ENCODE measurements around the gene CCDC88A. TPM values are rescaled to one million over a fixed set of nuclear protein-coding genes. Genes with fewer than 3 reads are reported as not detected.
"Not testable (repeated sequence)": the region's sequence is repeated elsewhere in the genome, so short reads cannot be mapped to it uniquely, and the experiment has no call there.

Gene CCDC88A
- total and polyA plus RNA-seq, 2 experiments from 2014 or later: 12.2 to 31.0 TPM

DNA sequence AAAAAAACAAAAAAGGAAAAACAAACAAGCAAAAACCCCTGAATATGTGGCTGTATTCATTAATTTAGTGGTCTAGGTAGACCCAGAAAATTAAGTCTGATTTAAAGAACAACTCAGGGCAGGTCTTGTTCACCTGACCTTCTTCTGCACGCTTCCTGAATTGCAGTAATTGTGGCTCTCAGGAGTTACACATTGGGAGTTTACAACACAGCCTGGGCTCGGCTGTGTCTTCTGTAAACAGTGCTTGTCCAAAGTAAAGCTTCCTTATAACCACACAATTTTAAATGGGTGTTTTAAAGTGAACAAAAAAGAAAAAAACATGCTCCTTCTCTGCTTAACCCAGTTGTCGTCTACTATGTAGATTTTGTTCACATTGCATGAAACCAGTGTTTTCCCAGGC lies 142.3 kb downstream of the CCDC88A start:
- no peaks in the 10 kb centered on the region for H3K79me2 ChIP-seq
- WGBS (ENCODE audit: low lambda C conversion rate, missing lambda C conversion rate): 63% methylated on average over 3 of the region's 3 CpGs
- peak overlapping the region; percentile 28 for H3K4me2 ChIP-seq
- H3K27me3 ChIP-seq: no peaks in the 10 kb centered on the region
- H3K9me3 ChIP-seq (ENCODE audit: low read depth): no peaks in the 10 kb centered on the region
- H4K20me1 ChIP-seq (ENCODE audit: insufficient read depth, poor library complexity, severe bottlenecking): no peaks in the 10 kb centered on the region
- DNase-seq (ENCODE audit: low spot score): no peak
- no peak overlapping the region for H3K27ac ChIP-seq
- H3K4me3 ChIP-seq: no peak overlapping the region
- no peaks in the 10 kb centered on the region for H3K9me2 ChIP-seq (replicated peaks; ENCODE audit: insufficient read depth)
- peak overlapping the region; percentile 19 for H2AFZ ChIP-seq
- H3K4me1 ChIP-seq (ENCODE audit: insufficient read depth): peaks cover 7% of the 10 kb centered on the region
- TF ChIP-seq EZH2phosphoT487 (IDR thresholded peaks at IDR 0.05; ENCODE audit: low read depth, severe bottlenecking, unreplicated experiment) (no peak), EZH2 (IDR thresholded peaks at IDR 0.05; ENCODE audit: borderline replicate concordance) (no peak), CTCF (IDR thresholded peaks at IDR 0.05; ENCODE audit: poor library complexity) (no peak)
- H3K36me3 ChIP-seq (replicated peaks; ENCODE audit: insufficient read depth, low read depth): no peaks in the 10 kb centered on the region

- not testable (repeated sequence) for DNase-seq (ENCODE audit: low spot score); H3K4me2 ChIP-seq; H3K79me2 ChIP-seq; H3K27ac ChIP-seq; H3K4me1 ChIP-seq (ENCODE audit: insufficient read depth); H3K4me3 ChIP-seq; H2AFZ ChIP-seq; H3K27me3 ChIP-seq; H3K36me3 ChIP-seq (replicated peaks; ENCODE audit: insufficient read depth, low read depth); H3K9me3 ChIP-seq (ENCODE audit: low read depth); H3K9me2 ChIP-seq (replicated peaks; ENCODE audit: insufficient read depth); H4K20me1 ChIP-seq (ENCODE audit: insufficient read depth, poor library complexity, severe bottlenecking)
- WGBS (ENCODE audit: low lambda C conversion rate, missing lambda C conversion rate): 91% methylated on average over 2 of the region's 2 CpGs
Observed at GRCh38 chr2:55274346-55274745, 145.3 kb downstream of the CCDC88A start.

GRCh38 chr2:55269645-55269990 lies 150.0 kb downstream of the CCDC88A start:
- DNase-seq (ENCODE audit: low spot score): no peak
- 71% methylated on average over 7 of the region's 7 CpGs for WGBS (ENCODE audit: low lambda C conversion rate, missing lambda C conversion rate)
- Histone ChIP-seq H4K20me1 (ENCODE audit: insufficient read depth, poor library complexity, severe bottlenecking) (no peaks in the 10 kb centered on the region), H3K4me2 (peak overlapping the region; percentile 90), H3K4me3 (peak overlapping the region; percentile 73), H3K27me3 (no peaks in the 10 kb centered on the region), H2AFZ (peak overlapping the region; percentile 98), H3K4me1 (ENCODE audit: insufficient read depth) (peaks cover 9% of the 10 kb centered on the region), H3K9me3 (ENCODE audit: low read depth) (no peaks in the 10 kb centered on the region), H3K9me2 (replicated peaks; ENCODE audit: insufficient read depth) (no peaks in the 10 kb centered on the region), H3K36me3 (replicated peaks; ENCODE audit: insufficient read depth, low read depth) (no peaks in the 10 kb centered on the region), H3K27ac (peak overlapping the region; percentile 90), H3K79me2 (peaks cover 14% of the 10 kb centered on the region)
- TF ChIP-seq CTCF (IDR thresholded peaks at IDR 0.05; ENCODE audit: poor library complexity) (no peak), EZH2 (IDR thresholded peaks at IDR 0.05; ENCODE audit: borderline replicate concordance) (no peak), EZH2phosphoT487 (IDR thresholded peaks at IDR 0.05; ENCODE audit: low read depth, severe bottlenecking, unreplicated experiment) (no peak)

DNA sequence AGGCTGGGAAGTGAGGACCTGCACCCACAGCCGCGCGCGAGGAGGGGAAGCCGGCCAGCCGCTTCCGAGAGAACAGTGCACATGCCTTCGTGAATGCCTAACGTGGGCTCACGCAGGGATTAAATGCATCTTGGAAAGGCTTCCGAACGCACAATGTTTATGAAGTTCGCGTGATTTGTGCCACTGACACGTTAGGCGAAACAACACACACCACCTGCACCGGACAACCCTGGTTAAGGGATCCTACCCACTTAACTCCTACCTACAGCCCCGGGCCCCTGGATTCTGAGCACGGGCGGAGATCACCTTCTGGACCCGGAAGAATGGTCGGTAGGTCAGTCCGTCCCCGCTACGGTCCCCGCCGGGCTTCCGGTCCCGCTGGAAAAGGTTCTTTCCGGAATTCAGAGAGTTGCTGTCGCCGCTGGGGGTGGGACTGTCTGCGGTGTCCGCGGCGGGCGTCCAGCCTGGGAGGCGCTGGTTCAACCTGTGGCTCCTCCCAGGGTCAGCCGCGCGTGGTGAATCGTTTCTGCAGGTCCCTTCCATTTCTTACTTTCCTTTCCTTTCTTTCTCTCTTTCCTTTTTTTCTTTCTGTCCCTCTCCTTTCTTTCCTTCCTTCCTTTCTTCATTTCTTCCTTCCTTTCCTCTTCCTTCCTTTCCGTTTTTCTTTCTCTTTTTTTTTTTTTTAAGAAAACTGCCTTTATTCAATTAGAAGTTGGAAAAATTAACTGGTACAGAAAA lies 150.6 kb downstream of the CCDC88A start, which contains the start of gene MTIF2:
Gene MTIF2, minus strand, starts transcription at position 325 of the 738 bp plus-strand sequence. CDS start 5,373 bp downstream, outside the sequence.
- Histone ChIP-seq H3K4me3 (peak within 1 kb of the TSS; percentile 73), H3K4me2 (peak within 1 kb of the TSS; percentile 90), H3K79me2 (peaks cover 14% of the 10 kb centered on the region), H3K36me3 (replicated peaks; ENCODE audit: insufficient read depth, low read depth) (no peaks in the 10 kb centered on the region), H2AFZ (peak within 1 kb of the TSS; percentile 98), H3K27me3 (no peaks in the 10 kb centered on the region), H3K9me3 (ENCODE audit: low read depth) (no peaks in the 10 kb centered on the region), H4K20me1 (ENCODE audit: insufficient read depth, poor library complexity, severe bottlenecking) (no peaks in the 10 kb centered on the region), H3K27ac (peak within 1 kb of the TSS; percentile 90), H3K9me2 (replicated peaks; ENCODE audit: insufficient read depth) (no peaks in the 10 kb centered on the region), H3K4me1 (ENCODE audit: insufficient read depth) (peaks cover 9% of the 10 kb centered on the region)
- peak; percentile 96 for DNase-seq (ENCODE audit: low spot score)
- under 1% methylated on average over 43 of the region's 43 CpGs for WGBS (ENCODE audit: low lambda C conversion rate, missing lambda C conversion rate)
- TF ChIP-seq CTCF (IDR thresholded peaks at IDR 0.05; ENCODE audit: poor library complexity): no peak
- no peak for TF ChIP-seq EZH2phosphoT487 (IDR thresholded peaks at IDR 0.05; ENCODE audit: low read depth, severe bottlenecking, unreplicated experiment)
- TF ChIP-seq EZH2 (IDR thresholded peaks at IDR 0.05; ENCODE audit: borderline replicate concordance): no peak

All from hepatocyte (in vitro differentiated cells).